Panc1 (cell line): ENCODE data around the gene ADGRV1. TPM values are rescaled to one million over a fixed set of nuclear protein-coding genes. Genes with fewer than 3 reads are reported as not detected.

ENCODE experiments used
- ATAC-seq: fragments of 200-7000 bp; cut with Tn5 transposase; 2 replicates; pipeline ENCODE4 v1.9.1; 2020; ENCODE audit warnings: mild to moderate bottlenecking, moderate library complexity
- BruUV-seq: library from RNA; stranded (reverse); fragments of 400-500 nt; replicated peaks from 2 replicates; lab custom pipeline; 2021; lab: Mats Ljungman, UMichigan
- CTCF ChIA-PET: fragments of 300-600 bp; sonication (Branson Sonifier 250); formaldehyde crosslinking; loops from one replicate; lab custom pipeline; 2022; ENCODE audit warnings: antibody characterized with exemption; lab: Charles Lee
- POLR2A ChIA-PET: fragments of 300-600 bp; sonication (Branson Sonifier 250); formaldehyde crosslinking; loops from one replicate; lab custom pipeline; 2022; ENCODE audit warnings: antibody characterized with exemption; lab: Charles Lee
- DNase-seq: peaks from one replicate; pipeline ENCODE4 v3.0.0-alpha.2; 2010; ENCODE audit warnings: low read depth, low spot score
- H3K27ac ChIP-seq: 2 replicates; pipeline ENCODE4 v1.5.1; 2011; ENCODE audit warnings: mild to moderate bottlenecking, low read length, inconsistent platforms
- H3K27me3 ChIP-seq: fragments of 200-500 bp; sonication (Bioruptor generic); 2 replicates; pipeline ENCODE4 v1.6.0; 2014; ENCODE audit warnings: low read length, inconsistent platforms; ENCODE audit not compliant: control insufficient read depth, insufficient read depth
- H3K36me3 ChIP-seq: fragments of 200-500 bp; sonication (Bioruptor generic); 2 replicates; pipeline ENCODE4 v1.5.1; 2014; ENCODE audit warnings: inconsistent platforms, mild to moderate bottlenecking, low read length, moderate library complexity; ENCODE audit not compliant: control insufficient read depth, insufficient read depth
- H3K4me1 ChIP-seq: 2 replicates; pipeline ENCODE4 v1.5.1; 2011; ENCODE audit warnings: inconsistent platforms, mild to moderate bottlenecking, low read length, moderate library complexity; ENCODE audit not compliant: control insufficient read depth, insufficient read depth
- H3K4me3 ChIP-seq, 2 experiments: 2 replicates each; pipeline ENCODE4 v1.5.1; 2011 to 2012; ENCODE audit warnings: low read depth in 2 of 2, low read length in 2 of 2, mild to moderate bottlenecking in 2 of 2, inconsistent platforms in 1 of 2, moderate library complexity in 1 of 2
- H3K9me3 ChIP-seq: fragments of 200-500 bp; sonication (Bioruptor generic); 2 replicates; pipeline ENCODE4 v1.5.1; 2014; ENCODE audit warnings: low read depth, mild to moderate bottlenecking, inconsistent platforms, low read length, moderate library complexity; ENCODE audit not compliant: control insufficient read depth, insufficient read depth
- CTCF ChIP-seq: fragments of 450-650 bp; IDR thresholded peaks from 2 replicates; pipeline ENCODE4 v1.5.1; 2017; ENCODE audit warnings: mild to moderate bottlenecking
- POLR2AphosphoS5 ChIP-seq: IDR thresholded peaks from 2 replicates; pipeline ENCODE4 v1.6.1; 2012; ENCODE audit warnings: mild to moderate bottlenecking, low read depth, low read length, moderate library complexity
- SIN3A ChIP-seq: IDR thresholded peaks from 2 replicates; pipeline ENCODE4 v1.6.1; 2012; ENCODE audit warnings: low read depth, mild to moderate bottlenecking, low read length, moderate library complexity, borderline replicate concordance; ENCODE audit not compliant: insufficient read depth
- TCF7L2 ChIP-seq: IDR thresholded peaks from 2 replicates; pipeline ENCODE4 v1.6.1; 2011; ENCODE audit warnings: mild to moderate bottlenecking, low read depth, low read length, inconsistent platforms
- in situ Hi-C: cut with HindIII; loops from 2 replicates; pipeline ENCODE4 v1.10.0; 2016; ENCODE audit warnings: low sequenced_read_pairs, low pct_unique_long_range_greater_than_20kb
- intact Hi-C: fragments of 100-400 bp; cut with micrococcal nuclease; formaldehyde crosslinking; loops from one replicate; pipeline ENCODE4 v1.10.0; 2022; ENCODE audit not compliant: unreplicated experiment
- total RNA-seq: library from RNA; stranded (reverse); gene quantifications from one replicate; pipeline ENCODE4 v1.2.1, GENCODE V29; 2021; ENCODE audit not compliant: unreplicated experiment
- TF ChIP-seq, protein P1 (sequence below), 2 experiments: IDR thresholded peaks; 2 replicates each; pipeline ENCODE4 v1.6.1; 2011 to 2012; ENCODE audit warnings: low read depth in 2 of 2, control low read depth in 1 of 2, low read length in 1 of 2, mild to moderate bottlenecking in 1 of 2, moderate library complexity in 1 of 2; ENCODE audit not compliant: insufficient read depth in 1 of 2

ADGRV1 gene
- total RNA-seq, 1 experiment from 2014 or later: 0.49 TPM

DNA sequence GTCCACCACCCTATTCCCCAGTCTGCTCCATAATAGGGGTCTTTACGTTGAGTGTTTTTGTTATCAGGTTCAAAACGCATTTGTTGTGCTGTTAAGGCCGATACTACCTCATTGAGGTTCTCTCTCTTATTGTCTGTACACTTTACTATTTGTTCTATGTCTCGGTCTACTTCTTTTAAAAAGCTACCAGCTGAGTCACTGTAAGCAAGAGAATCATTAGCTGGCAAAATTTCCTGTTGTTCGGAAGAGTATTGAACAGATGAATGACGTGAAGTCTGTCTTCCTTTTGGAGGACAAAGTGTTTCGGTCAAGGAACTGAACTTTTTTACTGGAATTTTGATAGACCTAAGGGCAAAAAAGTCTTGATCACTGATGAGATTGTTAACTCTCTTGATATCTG, 39.5 kb upstream of the ADGRV1 start:
- intact Hi-C loops (no loop called here), in situ Hi-C loops (no loop called here)
- BruUV-seq: no TSS peak
- peaks cover 22% of the 10 kb centered on the region; the same call in 1 of the 2 replicates for H3K36me3 ChIP-seq
- ChIA-PET POLR2A (no interaction called here), CTCF (no interaction called here)
- DNase-seq (no peak), ATAC-seq (no peak)
- no peaks in the 10 kb centered on the region for H3K9me3 ChIP-seq
- H3K27me3 ChIP-seq: no peaks in the 10 kb centered on the region
- H3K4me1 ChIP-seq: no peaks in the 10 kb centered on the region
- no peak for TF ChIP-seq TCF7L2
- no peak for TF ChIP-seq SIN3A
- TF ChIP-seq POLR2AphosphoS5: no peak
- TF ChIP-seq CTCF: no peak
- TF ChIP-seq, protein P1, sequence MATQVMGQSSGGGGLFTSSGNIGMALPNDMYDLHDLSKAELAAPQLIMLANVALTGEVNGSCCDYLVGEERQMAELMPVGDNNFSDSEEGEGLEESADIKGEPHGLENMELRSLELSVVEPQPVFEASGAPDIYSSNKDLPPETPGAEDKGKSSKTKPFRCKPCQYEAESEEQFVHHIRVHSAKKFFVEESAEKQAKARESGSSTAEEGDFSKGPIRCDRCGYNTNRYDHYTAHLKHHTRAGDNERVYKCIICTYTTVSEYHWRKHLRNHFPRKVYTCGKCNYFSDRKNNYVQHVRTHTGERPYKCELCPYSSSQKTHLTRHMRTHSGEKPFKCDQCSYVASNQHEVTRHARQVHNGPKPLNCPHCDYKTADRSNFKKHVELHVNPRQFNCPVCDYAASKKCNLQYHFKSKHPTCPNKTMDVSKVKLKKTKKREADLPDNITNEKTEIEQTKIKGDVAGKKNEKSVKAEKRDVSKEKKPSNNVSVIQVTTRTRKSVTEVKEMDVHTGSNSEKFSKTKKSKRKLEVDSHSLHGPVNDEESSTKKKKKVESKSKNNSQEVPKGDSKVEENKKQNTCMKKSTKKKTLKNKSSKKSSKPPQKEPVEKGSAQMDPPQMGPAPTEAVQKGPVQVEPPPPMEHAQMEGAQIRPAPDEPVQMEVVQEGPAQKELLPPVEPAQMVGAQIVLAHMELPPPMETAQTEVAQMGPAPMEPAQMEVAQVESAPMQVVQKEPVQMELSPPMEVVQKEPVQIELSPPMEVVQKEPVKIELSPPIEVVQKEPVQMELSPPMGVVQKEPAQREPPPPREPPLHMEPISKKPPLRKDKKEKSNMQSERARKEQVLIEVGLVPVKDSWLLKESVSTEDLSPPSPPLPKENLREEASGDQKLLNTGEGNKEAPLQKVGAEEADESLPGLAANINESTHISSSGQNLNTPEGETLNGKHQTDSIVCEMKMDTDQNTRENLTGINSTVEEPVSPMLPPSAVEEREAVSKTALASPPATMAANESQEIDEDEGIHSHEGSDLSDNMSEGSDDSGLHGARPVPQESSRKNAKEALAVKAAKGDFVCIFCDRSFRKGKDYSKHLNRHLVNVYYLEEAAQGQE (IDR thresholded peaks at IDR 0.05; ENCODE audit: insufficient read depth in 1 of 2, low read depth in 2 of 2, low read length in 1 of 2): no peak
- H3K4me3 ChIP-seq: no peak overlapping the region
- H3K27ac ChIP-seq: no peak overlapping the region

DNA sequence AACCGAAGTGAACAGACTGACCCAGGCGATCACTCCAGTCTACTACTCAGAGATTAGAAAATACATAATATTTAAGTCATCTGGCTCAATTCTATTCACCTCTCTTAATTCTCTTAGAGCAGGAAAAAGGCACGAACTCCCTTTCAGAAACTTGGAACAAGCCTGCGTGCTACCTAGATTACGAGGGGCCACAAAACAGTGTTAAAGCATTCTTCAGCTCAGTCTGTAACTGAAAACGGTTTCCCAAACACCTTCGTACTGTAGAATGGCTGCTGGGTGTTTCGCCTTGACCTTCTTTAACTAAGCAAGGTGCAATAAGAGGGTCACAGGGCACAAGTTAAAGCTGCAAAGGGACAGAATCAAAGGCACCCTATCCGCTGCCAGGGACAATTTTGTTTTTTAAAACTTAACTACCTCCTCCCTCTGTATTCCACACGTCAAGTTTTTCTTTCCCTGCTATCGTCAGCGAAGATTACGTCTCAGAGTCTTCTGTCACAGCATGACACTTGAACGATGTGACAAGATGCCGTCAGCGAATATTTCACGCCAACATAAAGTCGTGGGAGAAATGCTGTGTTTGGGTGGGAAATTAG, 29.9 kb upstream of the ADGRV1 start:
- no peak for DNase-seq
- no TSS peak for BruUV-seq
- Histone ChIP-seq H3K36me3 (peaks cover 5% of the 10 kb centered on the region), H3K27ac (peak overlapping the region; percentile 92), H3K9me3 (no peaks in the 10 kb centered on the region), H3K4me3 (peak overlapping the region; percentile 98 to 99), H3K4me1 (peaks cover 14% of the 10 kb centered on the region), H3K27me3 (peaks cover 16% of the 10 kb centered on the region)
- POLR2A ChIA-PET: no interaction called here
- TF ChIP-seq CTCF (no peak), SIN3A (no peak), POLR2AphosphoS5 (no peak), TCF7L2 (no peak)
- TF ChIP-seq, protein P1 (IDR thresholded peaks at IDR 0.05; ENCODE audit: insufficient read depth in 1 of 2, low read depth in 2 of 2, low read length in 1 of 2): no peak
- CTCF ChIA-PET: no interaction called here
- in situ Hi-C loops (no loop called here), intact Hi-C loops (no loop called here)
- no peak for ATAC-seq
